ENCODE results near the gene ACAA1.

Gene ACAA1

DNA sequence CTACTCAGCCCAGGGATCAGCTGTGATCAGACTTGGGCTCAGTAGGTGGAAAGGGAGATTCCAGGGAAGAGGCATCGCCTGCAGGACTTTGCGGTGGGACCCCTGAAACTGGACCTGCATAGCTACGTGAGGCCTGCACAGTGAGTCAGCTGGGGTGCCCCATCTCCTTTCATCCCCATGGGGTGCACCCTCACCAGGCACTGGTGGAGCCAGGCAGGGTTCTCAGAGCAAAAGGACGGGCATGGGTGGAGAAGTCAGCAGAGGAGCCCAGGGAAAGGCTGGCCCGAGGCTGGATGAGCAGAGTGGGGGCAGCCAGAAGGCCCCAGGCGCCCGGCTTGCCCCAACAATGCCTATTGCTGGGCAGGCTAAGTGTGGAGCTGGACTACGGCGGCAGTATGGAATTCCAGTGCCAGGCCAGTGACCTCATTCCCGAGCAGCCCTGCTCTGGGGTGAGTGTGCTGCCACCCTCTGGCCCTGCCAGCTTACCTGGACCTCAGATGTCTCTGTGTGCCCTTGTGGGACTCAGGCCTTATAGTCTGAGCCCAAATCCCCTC lies 19.7 kb downstream of the ACAA1 start:
- Histone ChIP-seq H3K4me3 (ENCODE audit: severe bottlenecking) (no peak overlapping the region), H3K27ac (ENCODE audit: poor library complexity, severe bottlenecking) (no peak overlapping the region), H3K9me3 (ENCODE audit: severe bottlenecking) (no peaks in the 10 kb centered on the region), H3K4me1 (ENCODE audit: insufficient read depth, poor library complexity, severe bottlenecking) (no peaks in the 10 kb centered on the region), H3K27me3 (ENCODE audit: insufficient read depth, poor library complexity, severe bottlenecking) (no peaks in the 10 kb centered on the region), H3K36me3 (ENCODE audit: low read depth) (peaks cover 4% of the 10 kb centered on the region)
- DNase-seq (ENCODE audit: low spot score) (peak; percentile 34), ATAC-seq (ENCODE audit: low read depth) (peak; percentile 47)
- TF ChIP-seq, protein P1, sequence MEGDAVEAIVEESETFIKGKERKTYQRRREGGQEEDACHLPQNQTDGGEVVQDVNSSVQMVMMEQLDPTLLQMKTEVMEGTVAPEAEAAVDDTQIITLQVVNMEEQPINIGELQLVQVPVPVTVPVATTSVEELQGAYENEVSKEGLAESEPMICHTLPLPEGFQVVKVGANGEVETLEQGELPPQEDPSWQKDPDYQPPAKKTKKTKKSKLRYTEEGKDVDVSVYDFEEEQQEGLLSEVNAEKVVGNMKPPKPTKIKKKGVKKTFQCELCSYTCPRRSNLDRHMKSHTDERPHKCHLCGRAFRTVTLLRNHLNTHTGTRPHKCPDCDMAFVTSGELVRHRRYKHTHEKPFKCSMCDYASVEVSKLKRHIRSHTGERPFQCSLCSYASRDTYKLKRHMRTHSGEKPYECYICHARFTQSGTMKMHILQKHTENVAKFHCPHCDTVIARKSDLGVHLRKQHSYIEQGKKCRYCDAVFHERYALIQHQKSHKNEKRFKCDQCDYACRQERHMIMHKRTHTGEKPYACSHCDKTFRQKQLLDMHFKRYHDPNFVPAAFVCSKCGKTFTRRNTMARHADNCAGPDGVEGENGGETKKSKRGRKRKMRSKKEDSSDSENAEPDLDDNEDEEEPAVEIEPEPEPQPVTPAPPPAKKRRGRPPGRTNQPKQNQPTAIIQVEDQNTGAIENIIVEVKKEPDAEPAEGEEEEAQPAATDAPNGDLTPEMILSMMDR (IDR thresholded peaks at IDR 0.05; ENCODE audit: poor library complexity, severe bottlenecking), result no peak

DNA sequence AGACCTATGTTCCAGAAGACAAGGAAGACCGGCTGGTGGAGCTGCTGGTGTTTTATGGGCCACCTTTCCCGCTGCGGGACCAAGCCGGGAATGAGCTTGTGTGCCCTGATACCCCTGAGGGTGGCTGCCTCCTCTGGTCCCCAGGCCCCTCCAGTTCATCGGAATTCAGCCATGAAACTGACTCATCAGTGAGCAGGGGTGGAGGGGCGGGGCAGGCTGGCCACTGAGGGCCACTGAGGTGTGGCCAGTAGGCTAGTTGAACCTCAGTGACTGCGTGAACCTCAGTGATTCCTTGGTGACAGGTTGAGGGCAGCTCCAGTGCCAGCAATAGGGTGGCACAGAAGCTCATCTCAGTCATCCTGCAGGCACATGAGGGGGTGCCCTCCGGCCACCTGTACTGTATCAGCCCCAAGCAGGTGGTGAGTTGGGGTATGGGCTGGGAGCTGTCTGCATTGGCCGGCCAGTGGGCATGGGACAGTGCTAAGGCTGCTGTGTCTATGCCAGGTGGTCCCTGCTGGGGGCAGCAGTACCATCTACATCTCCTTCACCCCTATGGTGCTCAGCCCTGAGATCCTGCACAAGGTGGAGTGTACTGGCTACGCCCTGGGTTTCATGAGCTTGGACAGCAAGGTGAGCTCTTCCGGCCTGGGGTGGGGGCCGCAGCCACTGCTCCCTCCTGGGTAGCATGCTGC lies 20.3 kb downstream of the ACAA1 start:
- TF ChIP-seq, protein P1 (IDR thresholded peaks at IDR 0.05; ENCODE audit: poor library complexity, severe bottlenecking), result no peak
- no peak for DNase-seq (ENCODE audit: low spot score)

DNA sequence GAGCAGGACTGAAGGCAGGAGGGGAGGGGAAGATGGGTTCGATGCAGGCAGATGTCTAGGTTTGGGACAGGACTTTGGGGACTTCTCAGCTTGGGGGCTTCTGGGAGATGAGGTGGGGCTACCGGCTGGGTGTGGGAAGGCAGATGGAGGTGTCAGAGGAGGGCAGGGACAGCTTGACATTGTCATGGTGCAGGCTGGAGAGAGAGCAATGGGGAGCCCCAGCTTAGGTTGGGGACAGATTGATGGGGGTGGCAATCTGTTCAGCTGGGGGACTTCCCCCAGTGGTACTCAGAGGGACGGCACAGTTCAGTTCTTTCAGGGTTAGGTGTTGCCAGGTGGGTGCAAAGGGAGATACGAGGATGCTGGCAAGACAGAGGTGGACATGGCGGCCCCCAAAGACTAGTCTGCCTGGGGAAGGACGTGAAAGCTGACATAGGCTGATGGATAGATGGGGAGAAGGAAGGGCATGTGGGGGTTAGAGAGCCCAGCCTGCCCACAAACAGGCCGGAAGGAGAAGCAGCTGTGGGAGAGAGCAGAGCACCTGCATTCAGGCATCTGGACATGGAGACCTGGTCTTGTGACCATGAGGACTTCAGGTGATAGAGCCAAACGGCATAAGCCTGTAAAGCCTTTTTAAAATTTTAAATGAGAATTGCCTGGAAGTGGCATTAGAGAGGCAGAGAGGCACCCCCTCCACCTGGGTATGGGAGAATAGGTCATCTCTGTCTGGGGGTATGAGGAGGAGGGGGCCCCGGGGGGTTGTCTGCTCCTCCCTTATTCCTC lies 21.1 kb downstream of the ACAA1 start:
- Histone ChIP-seq H3K9me3 (ENCODE audit: severe bottlenecking) (no peaks in the 10 kb centered on the region), H3K27me3 (ENCODE audit: insufficient read depth, poor library complexity, severe bottlenecking) (no peaks in the 10 kb centered on the region), H3K4me3 (ENCODE audit: severe bottlenecking) (no peak overlapping the region), H3K4me1 (ENCODE audit: insufficient read depth, poor library complexity, severe bottlenecking) (no peaks in the 10 kb centered on the region), H3K36me3 (ENCODE audit: low read depth) (no peaks in the 10 kb centered on the region), H3K27ac (ENCODE audit: poor library complexity, severe bottlenecking) (no peak overlapping the region)
- ATAC-seq (ENCODE audit: low read depth) (no peak), DNase-seq (ENCODE audit: low spot score) (no peak)
- TF ChIP-seq, protein P1 (IDR thresholded peaks at IDR 0.05; ENCODE audit: poor library complexity, severe bottlenecking), result no peak

More for the DNA sequence above, 20.3 kb downstream of the ACAA1 start:
- ATAC-seq (ENCODE audit: low read depth), result no peak; the same call in 2 of the 3 replicates
- Histone ChIP-seq H3K27ac (ENCODE audit: poor library complexity, severe bottlenecking) (no peak overlapping the region), H3K4me1 (ENCODE audit: insufficient read depth, poor library complexity, severe bottlenecking) (no peaks in the 10 kb centered on the region), H3K36me3 (ENCODE audit: low read depth) (no peaks in the 10 kb centered on the region), H3K27me3 (ENCODE audit: insufficient read depth, poor library complexity, severe bottlenecking) (no peaks in the 10 kb centered on the region), H3K4me3 (ENCODE audit: severe bottlenecking) (no peak overlapping the region), H3K9me3 (ENCODE audit: severe bottlenecking) (no peaks in the 10 kb centered on the region)

DNA sequence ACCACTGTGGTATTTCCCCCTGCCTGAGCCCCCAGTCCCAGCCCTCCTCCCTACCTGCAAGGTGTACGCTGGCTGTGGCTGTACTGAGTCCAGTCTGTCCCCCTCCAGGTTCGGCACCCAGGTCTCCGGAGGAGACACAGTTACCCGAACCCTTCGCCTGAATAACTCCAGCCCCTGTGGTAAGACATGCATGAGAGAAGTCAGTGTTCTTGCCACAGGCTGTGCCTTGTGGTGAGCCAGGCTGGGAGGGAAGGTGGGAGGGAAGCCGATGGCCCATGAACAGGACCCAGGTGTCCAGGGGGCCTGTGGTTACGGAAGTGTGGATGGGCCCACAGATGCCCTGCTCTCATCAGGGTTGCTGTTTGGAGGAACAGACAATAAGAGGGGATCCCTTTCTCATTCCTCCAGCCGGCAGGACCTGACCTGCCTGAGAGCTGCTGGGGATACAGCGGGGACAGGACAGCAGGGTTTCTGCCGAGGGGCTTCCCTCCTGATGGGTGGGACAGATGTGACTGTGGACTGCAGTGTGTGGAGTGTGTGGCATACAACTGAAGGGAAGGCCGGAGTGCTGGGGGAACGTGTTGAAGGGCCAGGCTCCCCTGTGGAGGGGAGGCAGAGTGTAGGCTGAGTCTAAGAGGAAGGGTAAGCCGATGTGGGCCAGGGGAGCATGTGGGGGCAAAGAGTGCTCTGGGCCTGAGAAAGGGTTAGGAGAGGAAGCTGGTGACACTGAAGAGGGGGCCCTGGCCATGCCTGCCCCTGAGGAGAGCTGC lies 21.9 kb downstream of the ACAA1 start:
- DNase-seq (ENCODE audit: low spot score) (no peak), ATAC-seq (ENCODE audit: low read depth) (no peak)
- Histone ChIP-seq H3K9me3 (ENCODE audit: severe bottlenecking) (no peaks in the 10 kb centered on the region), H3K36me3 (ENCODE audit: low read depth) (no peaks in the 10 kb centered on the region), H3K27ac (ENCODE audit: poor library complexity, severe bottlenecking) (no peak overlapping the region), H3K4me3 (ENCODE audit: severe bottlenecking) (no peak overlapping the region), H3K4me1 (ENCODE audit: insufficient read depth, poor library complexity, severe bottlenecking) (no peaks in the 10 kb centered on the region), H3K27me3 (ENCODE audit: insufficient read depth, poor library complexity, severe bottlenecking) (no peaks in the 10 kb centered on the region)
- TF ChIP-seq, protein P1 (IDR thresholded peaks at IDR 0.05; ENCODE audit: poor library complexity, severe bottlenecking), result no peak
